IMR-90 (cell line): ENCODE data around the gene DHRSX. TPM values are rescaled to one million over a fixed set of nuclear protein-coding genes. Genes with fewer than 3 reads are reported as not detected.

ENCODE experiments used
- ATAC-seq: fragments of 200-7000 bp; cut with Tn5 transposase; 2 replicates; pipeline ENCODE4 v1.9.1; 2020; ENCODE audit warnings: low read depth, mild to moderate bottlenecking, moderate library complexity
- BruUV-seq: library from RNA; stranded (reverse); fragments of 400-500 nt; replicated peaks from 2 replicates; lab custom pipeline; 2021; lab: Mats Ljungman, UMichigan
- CTCF ChIA-PET: fragments of 300-600 bp; formaldehyde crosslinking; extraction: SDS; loops from one replicate; lab custom pipeline; 2021; ENCODE audit warnings: antibody characterized with exemption; lab: Yijun Ruan, JAX
- POLR2A ChIA-PET: fragments of 300-600 bp; sonication (Branson Sonifier 250); formaldehyde crosslinking; loops from one replicate; lab custom pipeline; 2022; ENCODE audit warnings: antibody characterized with exemption; ENCODE audit not compliant: unreplicated experiment; lab: Charles Lee
- DNase-seq: peaks from one replicate; pipeline ENCODE4 v3.0.0; 2013
- H2AFZ ChIP-seq: replicated peaks from 2 replicates; pipeline ENCODE3; 2013; ENCODE audit warnings: low read length, mild to moderate bottlenecking; ENCODE audit not compliant: poor library complexity
- H2AK5ac ChIP-seq: 2 replicates; pipeline ENCODE4 v1.6.1; 2013; ENCODE audit warnings: low read depth, low read length, inconsistent platforms
- H2AK9ac ChIP-seq: replicated peaks from 2 replicates; pipeline ENCODE3; 2013; ENCODE audit warnings: mild to moderate bottlenecking, low read depth, low read length, moderate library complexity; ENCODE audit not compliant: poor library complexity
- H2BK120ac ChIP-seq: 2 replicates; pipeline ENCODE4 v1.6.1; 2013; ENCODE audit warnings: low read depth, low read length, inconsistent platforms
- H2BK15ac ChIP-seq: 3 replicates; pipeline ENCODE4 v1.6.1; 2013; ENCODE audit warnings: low read depth, low read length, inconsistent platforms
- H2BK20ac ChIP-seq: 2 replicates; pipeline ENCODE4 v1.6.1; 2013; ENCODE audit warnings: low read depth, mild to moderate bottlenecking, inconsistent platforms, low read length, moderate library complexity
- H2BK5ac ChIP-seq: 2 replicates; pipeline ENCODE4 v1.6.1; 2013; ENCODE audit warnings: mild to moderate bottlenecking, low read depth, low read length, inconsistent platforms; ENCODE audit not compliant: poor library complexity, severe bottlenecking
- H3K14ac ChIP-seq: replicated peaks from 2 replicates; pipeline ENCODE4 v1.6.1; 2013; ENCODE audit warnings: low read depth, low read length, inconsistent platforms
- H3K18ac ChIP-seq: 2 replicates; pipeline ENCODE4 v1.6.1; 2013; ENCODE audit warnings: low read depth, low read length, control low read depth
- H3K23ac ChIP-seq: 2 replicates; pipeline ENCODE4 v1.6.1; 2013; ENCODE audit warnings: low read depth, low read length, inconsistent platforms
- H3K27ac ChIP-seq: 2 replicates; pipeline ENCODE4 v1.5.1; 2013; ENCODE audit warnings: mild to moderate bottlenecking, control low read depth, low read length; ENCODE audit not compliant: insufficient read depth
- H3K27me3 ChIP-seq: 2 replicates; pipeline ENCODE4 v1.6.1; 2013; ENCODE audit warnings: low read length; ENCODE audit not compliant: control insufficient read depth, insufficient read depth
- H3K36me3 ChIP-seq: 2 replicates; pipeline ENCODE4 v1.6.1; 2013; ENCODE audit warnings: low read length, mixed read lengths; ENCODE audit not compliant: control insufficient read depth, insufficient read depth
- H3K4ac ChIP-seq: 2 replicates; pipeline ENCODE4 v1.6.1; 2013; ENCODE audit warnings: low read depth, low read length, inconsistent platforms
- H3K4me1 ChIP-seq: 2 replicates; pipeline ENCODE4 v1.6.1; 2013; ENCODE audit warnings: low read length, mixed read lengths; ENCODE audit not compliant: control insufficient read depth, insufficient read depth
- H3K4me2 ChIP-seq: 2 replicates; pipeline ENCODE4 v1.6.1; 2013; ENCODE audit warnings: low read depth, mild to moderate bottlenecking, control low read depth, low read length, moderate library complexity
- H3K4me3 ChIP-seq: 2 replicates; pipeline ENCODE4 v1.5.1; 2013; ENCODE audit warnings: low read depth, mild to moderate bottlenecking, control low read depth, low read length, moderate library complexity; ENCODE audit not compliant: insufficient read depth
- H3K56ac ChIP-seq: 2 replicates; pipeline ENCODE4 v1.6.1; 2013; ENCODE audit warnings: low read length, inconsistent platforms; ENCODE audit not compliant: insufficient read depth; ENCODE audit errors: extremely low read depth
- H3K79me1 ChIP-seq, 2 experiments: 2 replicates each; pipeline ENCODE4 v1.6.1; 2013; ENCODE audit warnings: low read length in 2 of 2, inconsistent platforms in 1 of 2, low read depth in 1 of 2
- H3K9ac ChIP-seq: 2 replicates; pipeline ENCODE4 v1.6.1; 2013; ENCODE audit warnings: low read depth, low read length, control low read depth
- H3K9me1 ChIP-seq: 2 replicates; pipeline ENCODE4 v1.6.1; 2013; ENCODE audit warnings: low read length, inconsistent platforms; ENCODE audit not compliant: insufficient read depth
- H3K9me3 ChIP-seq: 2 replicates; pipeline ENCODE4 v1.6.1; 2013; ENCODE audit warnings: low read length; ENCODE audit not compliant: control insufficient read depth, insufficient read depth
- H4K20me1 ChIP-seq: 2 replicates; pipeline ENCODE4 v1.6.1; 2013; ENCODE audit warnings: low read length, inconsistent platforms; ENCODE audit not compliant: insufficient read depth
- H4K5ac ChIP-seq: 2 replicates; pipeline ENCODE4 v1.6.1; 2013; ENCODE audit warnings: mild to moderate bottlenecking, low read depth, low read length, control low read depth
- H4K8ac ChIP-seq, 2 experiments: 2 replicates each; pipeline ENCODE4 v1.6.1; 2013; ENCODE audit warnings: low read depth in 2 of 2, low read length in 2 of 2, control low read depth in 1 of 2, inconsistent platforms in 1 of 2
- H4K91ac ChIP-seq: 2 replicates; pipeline ENCODE4 v1.6.1; 2013; ENCODE audit warnings: low read depth, low read length, inconsistent platforms; ENCODE audit not compliant: insufficient read depth
- BHLHE40 ChIP-seq: fragments of 150-350 bp; IDR thresholded peaks from 2 replicates; pipeline ENCODE4 v1.6.1; 2016; ENCODE audit warnings: mild to moderate bottlenecking, low read depth, low read length
- CHD1 ChIP-seq: IDR thresholded peaks from 2 replicates; pipeline ENCODE4 v1.6.1; 2012; ENCODE audit warnings: low read depth, low read length, improper control_type of control experiment
- MAFK ChIP-seq: IDR thresholded peaks from 2 replicates; pipeline ENCODE4 v1.6.1; 2012; ENCODE audit warnings: low read depth, low read length, improper control_type of control experiment
- MAZ ChIP-seq: IDR thresholded peaks from 2 replicates; pipeline ENCODE4 v1.6.1; 2012; ENCODE audit warnings: low read depth, mild to moderate bottlenecking, low read length, improper control_type of control experiment, moderate library complexity, borderline replicate concordance
- RFX5 ChIP-seq: IDR thresholded peaks from 2 replicates; pipeline ENCODE4 v1.8.0; 2012; ENCODE audit warnings: low read depth, mild to moderate bottlenecking, low read length, moderate library complexity
- SMC3 ChIP-seq: fragments of 150-350 bp; IDR thresholded peaks from 2 replicates; pipeline ENCODE4 v1.6.1; 2016; ENCODE audit warnings: low read depth, mild to moderate bottlenecking, antibody characterized with exemption, low read length, moderate library complexity
- USF2 ChIP-seq: fragments of 150-350 bp; IDR thresholded peaks from 2 replicates; pipeline ENCODE4 v1.6.1; 2017; ENCODE audit warnings: mild to moderate bottlenecking, antibody characterized with exemption, low read length, low read depth
- WGBS, 2 experiments: methylation state at CpG; one replicate each; pipeline versions ENCODE4 v1.1.5 to v1.1.7; 2013; ENCODE audit warnings: missing lambda C conversion rate in 2 of 2; ENCODE audit not compliant: insufficient read length in 1 of 2; ENCODE audit errors: extremely low coverage in 2 of 2; 5-methylcytosine and 5-hydroxymethylcytosine counted together
- dilution Hi-C: fragments of 300-500 bp; cut with HindIII; formaldehyde crosslinking; loops from one replicate; pipeline ENCODE4 v1.14.3; 2018; ENCODE audit warnings: low sequenced_read_pairs; ENCODE audit not compliant: unreplicated experiment
- in situ Hi-C: fragments of 300-500 bp; cut with MboI; formaldehyde crosslinking; loops from 3 replicates; pipeline ENCODE4 v1.14.3; 2019; ENCODE audit warnings: low sequenced_read_pairs, inconsistent platforms, mixed read lengths
- intact Hi-C: fragments of 100-400 bp; cut with micrococcal nuclease; formaldehyde crosslinking; loops from 2 replicates; pipeline ENCODE4 v1.10.0; 2022
- polyA plus RNA-seq, 3 experiments: library from polyadenylated mRNA; depleted of rRNA; stranded (reverse); fragments of >200 nt; gene quantifications; 2 replicates each; pipeline ENCODE4 v1.2.3, GENCODE V29; 2012; ENCODE audit warnings: low replicate concordance in 1 of 3
- total RNA-seq: library from RNA; depleted of rRNA; stranded (reverse); fragments of >200 nt; gene quantifications from 2 replicates; pipeline ENCODE4 v1.2.3, GENCODE V29; 2012

Gene DHRSX
- total and polyA plus RNA-seq, 2 of the 4 experiments (the other 2 are of a cell fraction): 26.2 to 38.0 TPM

- Histone ChIP-seq H4K91ac (no peak overlapping the region), H3K9me1 (no peaks in the 10 kb centered on the region), H4K5ac (no peak overlapping the region), H2BK120ac (no peak overlapping the region), H4K20me1 (0 out of 2 replicates have a peak, but pooled peaks cover 4% of the 10 kb centered on the region), H4K8ac (no peak overlapping the region), H3K23ac (no peak overlapping the region), H3K4me2 (no peak overlapping the region), H3K27ac (no peak overlapping the region), H3K4me3 (no peak overlapping the region), H2AFZ (no peak overlapping the region), H3K79me1 (peaks cover 3 to 8% of the 10 kb centered on the region in 2 experiments; a peak in 2 of 4 replicates), H2AK9ac (no peak overlapping the region), H3K56ac (no peak overlapping the region), H2BK20ac (no peak overlapping the region), H2BK15ac (no peak overlapping the region), H3K36me3 (peaks cover 18% of the 10 kb centered on the region), H3K27me3 (no peaks in the 10 kb centered on the region), H3K4ac (no peak overlapping the region), H2BK5ac (no peak overlapping the region), H3K9me3 (no peaks in the 10 kb centered on the region), H3K18ac (no peak overlapping the region), H3K9ac (no peak overlapping the region), H3K4me1 (no peaks in the 10 kb centered on the region), H3K14ac (no peak overlapping the region), H2AK5ac (no peak overlapping the region)
- TF ChIP-seq MAFK (no peak), BHLHE40 (no peak), RFX5 (no peak), USF2 (no peak), MAZ (no peak), SMC3 (no peak), CHD1 (no peak)
- ATAC-seq (no peak), DNase-seq (no peak)
- ChIA-PET POLR2A (no interaction called here), CTCF (no interaction called here)
- in situ Hi-C loops: no loop called here
- dilution Hi-C loops: no loop called here
- intact Hi-C loops: no loop called here
- no TSS peak for BruUV-seq
- WGBS, 2 experiments: no CpG with 5 or more reads among the region's 2 CpGs
Measured at GRCh38 chrX:2424317-2424716, 76.5 kb downstream of the DHRSX start.
